Fibroblast of mammary gland (primary cell): ENCODE measurements around the gene GTF2F2.

Experiments
- DNase-seq: peaks from one replicate; pipeline ENCODE4 v3.0.0-alpha.2; 2010; ENCODE audit warnings: low read depth
- H3K4me3 ChIP-seq: 2 replicates; pipeline ENCODE4 v1.5.1; 2011; ENCODE audit warnings: low read depth, mild to moderate bottlenecking, low read length, moderate library complexity; ENCODE audit not compliant: control insufficient read depth
- CTCF ChIP-seq: conservative IDR thresholded peaks from 2 replicates; pipeline ENCODE4 v1.5.1; 2011; ENCODE audit warnings: low read depth, low read length, inconsistent platforms; ENCODE audit not compliant: control insufficient read depth, insufficient read depth

GTF2F2 gene

GRCh38 chr13:45105895-45106294 is 14.4 kb upstream of the GTF2F2 start:
- H3K4me3 ChIP-seq = no peak overlapping the region
- no peak for TF ChIP-seq CTCF
- DNase-seq = no peak

- no peak for DNase-seq
- no peak for TF ChIP-seq CTCF
- no peak overlapping the region for H3K4me3 ChIP-seq
Observed at GRCh38 chr13:45107539-45107938, 12.8 kb upstream of the GTF2F2 start.

- no peak overlapping the region for H3K4me3 ChIP-seq
- DNase-seq = no peak
- TF ChIP-seq CTCF = no peak
Observed at GRCh38 chr13:45108716-45109101, 11.6 kb upstream of the GTF2F2 start.

- DNase-seq = peak; percentile 71
- H3K4me3 ChIP-seq = no peak overlapping the region
- TF ChIP-seq CTCF = no peak
Observed at GRCh38 chr13:45109102-45109720, 11.1 kb upstream of the GTF2F2 start.

- DNase-seq = no peak
- TF ChIP-seq CTCF = no peak
- no peak overlapping the region for H3K4me3 ChIP-seq
Observed at GRCh38 chr13:45113233-45114224, 6.8 kb upstream of the GTF2F2 start.

GRCh38 chr13:45119469-45119990 is 780 bp upstream of the GTF2F2 start:
- H3K4me3 ChIP-seq = peak overlapping the region; percentile 97
- no peak for TF ChIP-seq CTCF
- peak; percentile 73 for DNase-seq
